GM19452 (cell line): ENCODE measurements around the gene PPIC.

Source experiments
- ATAC-seq: cut with Tn5 transposase; IDR thresholded peaks from one replicate; pipeline ENCODE4 v1.9.1; 2021; ENCODE audit not compliant: unreplicated experiment

PPIC gene

DNA sequence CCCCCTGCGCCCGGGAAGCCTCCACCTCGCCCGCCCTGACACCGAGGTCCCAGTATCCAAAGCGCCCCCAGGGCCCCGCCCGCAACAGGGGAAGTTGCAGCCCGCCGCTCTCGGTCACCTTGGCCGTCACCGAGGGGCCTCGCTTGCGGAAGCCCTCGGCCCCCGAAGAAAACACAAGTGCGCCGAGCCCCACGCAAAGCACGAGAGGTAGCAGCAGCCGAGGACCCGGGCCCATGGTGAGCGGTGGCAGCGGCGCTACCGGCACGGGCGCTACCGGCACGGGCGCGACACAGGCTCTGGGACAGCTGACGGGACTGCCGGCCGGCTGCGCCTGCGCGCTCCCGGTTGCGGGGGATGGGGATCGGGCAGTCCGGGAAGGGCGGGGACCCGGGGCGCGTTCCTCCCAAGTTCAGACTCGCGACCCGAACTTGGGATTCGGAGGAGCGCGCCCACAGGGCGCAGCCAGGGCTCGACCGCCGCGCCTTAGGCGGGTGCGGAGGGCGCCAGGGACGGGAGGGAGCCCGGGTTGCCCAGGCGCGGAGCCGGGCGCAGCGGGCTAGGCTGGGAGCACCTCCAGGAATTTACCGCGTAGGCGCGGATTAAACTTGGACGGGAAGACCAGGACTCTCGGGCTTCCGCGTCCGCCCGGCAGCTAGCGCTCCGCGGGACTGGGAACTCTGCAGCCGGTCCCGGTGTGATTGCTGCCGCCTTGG lies at the start of gene PPIC:
PPIC (minus strand) TSS at position 335 of the 713 bp plus-strand sequence; CDS start at position 235, 100 bp downstream.
- peak; percentile 58 for ATAC-seq

- no peak for ATAC-seq
These were observed 49.2 kb upstream of the PPIC start for GRCh38 chr5:123085638-123086286.

DNA sequence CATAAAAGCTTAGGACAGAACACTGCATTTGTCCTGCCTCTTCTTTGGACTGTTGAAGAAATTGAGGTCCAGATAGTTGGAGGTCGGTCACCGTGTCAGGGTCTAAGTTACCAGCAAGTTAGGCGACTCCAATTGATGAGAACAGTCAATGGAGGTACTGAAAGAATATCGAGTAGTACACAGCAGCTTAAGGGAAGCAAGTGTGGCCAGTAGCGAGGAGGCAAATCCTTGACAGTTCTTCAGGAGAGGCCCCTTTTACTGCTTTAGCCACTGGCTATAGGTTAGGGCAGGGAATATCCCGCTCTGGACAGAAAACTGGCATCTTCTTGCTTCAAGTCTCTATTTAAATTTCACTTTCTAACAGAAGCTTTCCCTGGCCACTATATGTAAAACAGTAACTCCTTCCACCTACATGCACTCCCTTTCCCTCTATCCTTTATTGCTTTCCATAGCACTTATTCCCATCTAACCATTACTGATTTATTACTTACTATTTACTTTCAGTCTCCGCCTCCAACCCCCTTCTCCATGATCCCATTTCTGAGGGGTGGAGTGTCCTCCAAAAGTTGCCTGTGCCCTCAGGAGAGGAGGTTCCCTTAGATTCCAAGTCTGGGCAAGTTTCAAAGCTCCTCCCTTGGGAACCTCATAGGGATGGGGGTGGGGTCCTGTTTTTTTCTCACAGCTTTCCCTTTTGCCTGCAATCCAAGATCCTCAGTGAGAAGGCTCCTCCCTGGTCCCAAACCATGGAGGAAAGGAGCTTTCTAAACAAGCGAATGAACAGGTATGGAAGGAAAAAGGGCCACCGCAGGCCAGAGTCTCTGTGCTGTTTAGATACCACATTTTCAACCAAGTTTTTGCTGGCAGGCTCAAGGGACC lies 48.4 kb upstream of the PPIC start:
- ATAC-seq, result no peak

- no peak for ATAC-seq
These were observed 46.8 kb upstream of the PPIC start for GRCh38 chr5:123083298-123083697.

DNA sequence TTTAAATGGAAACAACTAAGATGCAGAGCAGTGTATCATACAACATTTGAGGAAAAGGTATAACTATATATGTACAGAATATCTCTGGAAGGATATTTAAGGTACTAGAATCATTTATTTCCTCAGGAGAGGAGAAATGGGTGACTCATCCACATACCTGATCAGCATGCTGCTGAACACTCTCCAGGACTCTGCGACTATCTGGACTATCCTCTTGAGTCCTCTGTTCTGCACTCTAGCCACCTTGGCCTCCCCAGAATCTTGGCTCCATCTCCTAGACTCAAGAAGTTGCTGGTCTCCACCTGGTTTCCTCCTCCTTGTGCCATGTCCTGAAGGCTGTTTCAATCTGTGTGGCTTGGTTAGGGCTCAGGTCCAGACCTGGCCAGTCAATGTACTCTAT lies 43.7 kb upstream of the PPIC start:
- no peak for ATAC-seq

GRCh38 chr5:123075521-123076163 lies 39.1 kb upstream of the PPIC start:
- ATAC-seq, result no peak

DNA sequence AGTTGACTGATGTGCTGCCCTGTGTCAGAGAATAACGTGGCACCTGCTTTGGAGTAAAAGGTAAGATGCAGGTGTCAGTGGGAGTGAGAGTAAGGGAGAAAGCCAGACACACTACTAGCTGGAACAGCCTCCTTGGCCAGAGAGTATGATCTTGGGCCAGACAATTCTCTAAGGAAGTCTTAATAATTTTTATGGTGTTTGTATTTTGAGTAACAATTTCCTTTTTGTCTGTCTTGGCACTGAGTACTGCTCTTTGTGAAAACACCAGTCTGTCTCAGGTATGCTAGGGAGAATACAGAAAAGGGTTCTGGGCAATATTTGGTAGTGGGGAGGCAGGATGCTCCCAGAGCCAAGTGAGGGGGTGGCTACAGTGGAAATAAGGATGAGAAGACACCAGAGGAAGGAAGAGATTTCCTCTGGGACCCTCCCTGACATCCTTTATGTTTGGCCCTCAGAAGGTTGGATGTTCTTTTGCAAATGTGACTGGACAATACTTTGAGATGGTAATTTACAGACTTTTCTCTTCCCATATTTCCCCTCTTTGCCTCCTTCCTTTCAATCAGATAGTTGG lies 31.9 kb upstream of the PPIC start:
- no peak for ATAC-seq

- no peak for ATAC-seq
These were observed 29.5 kb upstream of the PPIC start for GRCh38 chr5:123066016-123066415.

GRCh38 chr5:123059455-123059854 lies 22.9 kb upstream of the PPIC start:
- no peak for ATAC-seq

GRCh38 chr5:123051206-123051605 lies 14.7 kb upstream of the PPIC start:
- no peak for ATAC-seq

GRCh38 chr5:123047706-123048105 lies 11.2 kb upstream of the PPIC start:
- ATAC-seq, result no peak

GRCh38 chr5:123046222-123046621 lies 9.7 kb upstream of the PPIC start:
- no peak for ATAC-seq

DNA sequence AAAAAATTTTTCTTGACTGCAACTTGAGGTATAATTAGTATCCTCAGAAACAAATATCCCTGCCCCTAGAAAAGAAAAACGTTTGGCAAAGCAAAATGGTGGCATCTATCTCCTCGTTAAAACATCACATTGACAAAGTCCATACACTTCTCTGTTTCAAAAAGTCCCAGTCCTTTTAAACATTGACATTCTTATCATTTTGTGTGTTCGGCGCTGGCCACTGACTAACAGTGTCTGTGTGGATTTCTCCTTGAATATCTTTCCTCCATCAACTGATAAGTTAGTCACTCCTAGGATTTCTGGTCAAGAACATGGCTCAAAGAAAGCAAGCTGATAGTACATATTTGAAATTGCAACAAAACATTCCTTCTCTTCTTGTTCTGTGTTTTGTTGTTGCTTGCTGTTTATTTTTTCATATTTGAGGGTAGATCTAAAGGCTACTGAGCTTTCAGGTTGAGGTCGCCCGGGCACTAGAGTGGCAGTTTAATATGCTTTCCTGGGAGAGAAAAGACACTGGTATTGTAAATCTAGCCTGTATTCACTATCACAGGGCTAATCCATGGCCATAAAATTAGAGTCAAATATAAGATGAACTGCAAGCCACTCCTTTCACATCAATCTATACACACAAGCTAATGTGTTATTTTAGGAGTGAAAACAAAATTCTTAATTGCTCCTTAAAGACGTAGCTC lies 8.5 kb upstream of the PPIC start:
- ATAC-seq, result no peak

DNA sequence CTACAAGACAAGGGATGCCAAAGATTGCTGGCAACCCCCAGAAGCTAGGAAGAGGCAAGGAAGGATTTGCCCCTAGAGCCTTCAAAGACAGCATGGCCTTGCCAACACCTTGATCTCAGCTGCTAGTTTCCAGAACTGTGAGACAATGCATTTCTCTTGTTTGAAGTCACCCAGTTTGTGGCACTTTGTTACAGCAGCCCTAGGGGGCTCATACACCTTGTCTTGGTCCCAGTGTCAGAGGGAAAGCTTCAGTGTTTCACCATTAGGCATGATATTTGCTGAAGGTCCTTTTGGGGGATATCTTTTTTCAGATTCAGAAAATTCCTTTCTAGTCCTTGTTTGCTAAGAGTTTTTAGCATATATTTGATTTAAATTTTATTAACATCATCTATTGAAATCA lies 3.1 kb upstream of the PPIC start:
- ATAC-seq, result no peak

- ATAC-seq, result no peak
These were observed 536 bp upstream of the PPIC start for GRCh38 chr5:123037104-123037418.

- no peak for ATAC-seq
These were observed 571 bp downstream of the PPIC start for GRCh38 chr5:123035918-123036390.

- ATAC-seq, result no peak
These were observed 1.1 kb downstream of the PPIC start for GRCh38 chr5:123035360-123035917.

DNA sequence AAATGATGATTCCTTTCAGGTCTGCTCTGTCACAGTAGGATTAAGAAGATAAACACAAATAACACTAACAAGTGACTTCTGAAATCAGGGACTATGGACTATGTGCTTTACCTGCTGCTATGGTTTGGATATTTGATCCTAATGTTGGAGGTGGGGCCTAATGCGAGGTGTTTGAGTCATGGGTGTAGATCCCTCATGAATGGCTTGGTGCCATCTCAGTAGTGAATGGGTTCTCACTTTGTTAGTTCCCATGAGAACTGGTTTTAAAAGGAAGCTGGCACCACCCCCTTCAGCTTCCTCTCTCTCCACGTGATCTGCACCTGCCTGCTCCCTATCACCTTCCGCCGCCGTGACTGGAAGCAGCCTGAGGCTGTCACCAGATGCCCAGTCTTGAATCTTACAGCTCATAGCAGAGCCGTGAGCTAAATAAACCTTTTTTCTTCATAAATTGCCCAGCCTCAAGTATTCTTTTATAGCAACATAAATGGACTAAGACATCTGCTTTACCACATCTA lies 3.3 kb downstream of the PPIC start:
- no peak for ATAC-seq

- ATAC-seq, result no peak
These were observed 8.3 kb downstream of the PPIC start for GRCh38 chr5:123028222-123028621.

DNA sequence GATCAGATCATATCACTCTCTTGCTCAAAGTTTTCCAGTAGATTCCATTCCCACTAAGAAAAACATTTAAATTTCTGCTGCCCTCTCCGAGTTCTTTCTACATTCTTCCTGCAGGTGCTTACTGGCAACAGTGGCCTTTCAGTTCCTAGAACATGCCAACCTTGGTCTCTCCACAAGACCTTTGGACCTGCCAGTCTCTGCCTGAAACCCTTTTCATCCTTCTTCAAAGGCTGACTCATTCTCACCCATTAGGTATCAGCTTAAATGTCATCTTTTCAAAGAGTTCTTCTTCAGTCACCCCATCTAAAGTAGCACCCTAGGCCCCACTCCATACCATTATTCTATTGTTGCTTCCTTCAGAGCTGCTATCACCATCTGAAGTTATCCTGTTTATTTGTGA lies 21.8 kb downstream of the PPIC start:
- no peak for ATAC-seq
